Measurements from ENCODE around the gene CNKSR3. TPM values are rescaled to one million over a fixed set of nuclear protein-coding genes. Genes with fewer than 3 reads are reported as not detected.

Gene CNKSR3
- total RNA-seq, 1 donor from 2014 or later: 8.8 TPM

DNA sequence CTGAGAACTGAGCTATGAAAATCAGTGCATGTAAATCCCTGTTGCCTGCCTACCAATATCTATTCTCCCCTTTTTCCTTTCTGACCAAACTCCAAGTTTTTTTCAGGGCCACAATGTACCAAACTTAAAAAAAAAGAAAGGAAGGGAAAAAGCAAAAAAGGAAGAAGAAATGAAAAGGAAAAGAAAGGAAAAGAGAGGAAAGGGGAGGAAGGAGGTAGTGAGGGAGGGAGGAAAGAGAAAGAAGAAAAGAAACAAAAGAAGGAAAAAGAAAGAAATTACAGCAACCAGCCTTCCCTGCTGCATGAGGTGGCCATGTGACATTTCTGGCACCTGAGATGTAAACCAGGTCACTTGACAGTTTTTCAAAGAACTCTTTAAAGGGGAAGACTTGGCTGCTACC, 4.4 kb downstream of the CNKSR3 start:
- Mint-ChIP-seq H3K36me3 (peaks cover 19% of the 10 kb centered on the region), H3K4me3 (no peak overlapping the region), H3K4me1 (peaks cover 14% of the 10 kb centered on the region), H3K27me3 (ENCODE audit: insufficient read depth, low read depth) (peaks cover 6% of the 10 kb centered on the region), H3K9me3 (no peaks in the 10 kb centered on the region), H3K27ac (no peak overlapping the region)
- Histone ChIP-seq H3K4me3 (no peak overlapping the region), H3K79me2 (ENCODE audit: low read depth) (peaks cover 58% of the 10 kb centered on the region), H3K27ac (no peak overlapping the region), H3K9me3 (ENCODE audit: low read depth) (no peaks in the 10 kb centered on the region), H3K36me3 (no peaks in the 10 kb centered on the region), H3F3A (ENCODE audit: low read depth) (peaks cover 14% of the 10 kb centered on the region), H4K20me1 (ENCODE audit: low read depth) (peaks cover 19% of the 10 kb centered on the region), H2AFZ (replicated peaks) (no peak overlapping the region), H3K27me3 (peaks cover 8% of the 10 kb centered on the region), H3K4me2 (no peak overlapping the region), H3K9ac (no peak overlapping the region), H3K4me1 (peaks cover 15% of the 10 kb centered on the region)
- TF ChIP-seq, protein P1, sequence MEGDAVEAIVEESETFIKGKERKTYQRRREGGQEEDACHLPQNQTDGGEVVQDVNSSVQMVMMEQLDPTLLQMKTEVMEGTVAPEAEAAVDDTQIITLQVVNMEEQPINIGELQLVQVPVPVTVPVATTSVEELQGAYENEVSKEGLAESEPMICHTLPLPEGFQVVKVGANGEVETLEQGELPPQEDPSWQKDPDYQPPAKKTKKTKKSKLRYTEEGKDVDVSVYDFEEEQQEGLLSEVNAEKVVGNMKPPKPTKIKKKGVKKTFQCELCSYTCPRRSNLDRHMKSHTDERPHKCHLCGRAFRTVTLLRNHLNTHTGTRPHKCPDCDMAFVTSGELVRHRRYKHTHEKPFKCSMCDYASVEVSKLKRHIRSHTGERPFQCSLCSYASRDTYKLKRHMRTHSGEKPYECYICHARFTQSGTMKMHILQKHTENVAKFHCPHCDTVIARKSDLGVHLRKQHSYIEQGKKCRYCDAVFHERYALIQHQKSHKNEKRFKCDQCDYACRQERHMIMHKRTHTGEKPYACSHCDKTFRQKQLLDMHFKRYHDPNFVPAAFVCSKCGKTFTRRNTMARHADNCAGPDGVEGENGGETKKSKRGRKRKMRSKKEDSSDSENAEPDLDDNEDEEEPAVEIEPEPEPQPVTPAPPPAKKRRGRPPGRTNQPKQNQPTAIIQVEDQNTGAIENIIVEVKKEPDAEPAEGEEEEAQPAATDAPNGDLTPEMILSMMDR (IDR thresholded peaks at IDR 0.05): no peak
- TF ChIP-seq EZH2phosphoT487 (IDR thresholded peaks at IDR 0.05): no peak
- TF ChIP-seq EZH2 (IDR thresholded peaks at IDR 0.05): no peak
- no peak for DNase-seq (ENCODE audit: low spot score)

DNA sequence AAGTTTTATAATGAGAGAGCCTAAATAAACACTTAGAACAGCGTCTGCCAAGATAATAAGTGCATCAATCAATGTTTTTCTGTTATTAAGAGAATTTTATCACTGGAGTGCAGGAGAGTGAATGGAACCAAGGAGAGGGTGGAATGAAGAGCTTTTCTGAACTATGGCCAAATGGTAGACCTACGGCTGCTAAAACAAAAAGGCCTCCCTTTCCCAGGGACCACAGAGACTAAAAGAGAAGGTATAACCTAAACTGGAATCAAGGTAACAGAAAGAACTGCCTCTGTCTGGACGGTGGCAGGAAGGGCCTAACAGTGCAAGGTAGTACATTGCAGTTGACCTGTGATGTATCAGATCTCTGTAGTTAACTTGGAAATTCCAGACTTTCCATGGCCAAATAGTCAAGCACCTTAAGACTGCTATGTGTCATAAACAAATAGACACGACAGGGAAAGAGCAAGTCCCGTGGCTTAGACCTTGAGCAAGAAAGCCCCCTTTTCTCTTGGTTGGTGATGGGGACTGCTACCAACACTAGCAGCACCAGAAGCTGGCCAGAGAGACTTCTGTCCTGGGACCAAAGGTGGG, 5.5 kb downstream of the CNKSR3 start:
- Mint-ChIP-seq H3K27ac (no peak overlapping the region), H3K4me3 (no peak overlapping the region), H3K36me3 (peaks cover 19% of the 10 kb centered on the region), H3K4me1 (peaks cover 10% of the 10 kb centered on the region), H3K9me3 (no peaks in the 10 kb centered on the region), H3K27me3 (ENCODE audit: insufficient read depth, low read depth) (peaks cover 2% of the 10 kb centered on the region)
- peaks cover 13% of the 10 kb centered on the region for H3K4me1 ChIP-seq
- no peaks in the 10 kb centered on the region for H3K36me3 ChIP-seq
- TF ChIP-seq EZH2phosphoT487 (IDR thresholded peaks at IDR 0.05): no peak
- no peak for TF ChIP-seq EZH2 (IDR thresholded peaks at IDR 0.05)
- TF ChIP-seq, protein P1 (IDR thresholded peaks at IDR 0.05): no peak
- peaks cover 8% of the 10 kb centered on the region for H3K27me3 ChIP-seq
- no peak overlapping the region for H3K4me3 ChIP-seq
- H2AFZ ChIP-seq (replicated peaks): no peak overlapping the region
- peaks cover 19% of the 10 kb centered on the region for H4K20me1 ChIP-seq (ENCODE audit: low read depth)
- H3F3A ChIP-seq (ENCODE audit: low read depth): peaks cover 4% of the 10 kb centered on the region
- no peak overlapping the region for H3K27ac ChIP-seq
- H3K79me2 ChIP-seq (ENCODE audit: low read depth): peaks cover 68% of the 10 kb centered on the region
- H3K4me2 ChIP-seq: no peak overlapping the region
- no peak for DNase-seq (ENCODE audit: low spot score)
- H3K9ac ChIP-seq: no peak overlapping the region
- no peaks in the 10 kb centered on the region for H3K9me3 ChIP-seq (ENCODE audit: low read depth)

DNA sequence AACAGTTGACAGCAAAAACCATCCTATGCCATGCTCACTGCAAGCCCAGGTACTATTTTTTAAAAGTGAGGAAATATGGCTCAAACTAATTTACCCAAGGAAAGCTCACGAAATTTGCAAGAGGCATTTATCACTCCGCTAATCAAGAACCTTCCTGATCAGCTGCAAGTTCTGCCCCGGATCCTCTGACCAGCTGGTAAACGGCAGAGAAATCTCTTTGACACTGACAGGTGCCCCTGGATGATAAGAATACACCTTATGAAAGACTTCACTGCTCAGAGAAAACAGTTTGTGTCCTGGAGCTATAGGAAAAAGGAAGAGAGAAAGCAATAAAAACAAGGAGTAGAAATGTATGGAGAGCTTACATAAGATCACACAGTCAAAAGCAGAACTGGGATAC, 6.4 kb downstream of the CNKSR3 start:
- Histone ChIP-seq H3K4me2 (no peak overlapping the region), H3K9me3 (ENCODE audit: low read depth) (no peaks in the 10 kb centered on the region), H3K4me1 (peaks cover 13% of the 10 kb centered on the region), H3K27ac (no peak overlapping the region), H3K79me2 (ENCODE audit: low read depth) (peaks cover 70% of the 10 kb centered on the region), H4K20me1 (ENCODE audit: low read depth) (peaks cover 16% of the 10 kb centered on the region), H3K9ac (no peak overlapping the region), H2AFZ (replicated peaks) (no peak overlapping the region), H3K4me3 (no peak overlapping the region), H3K27me3 (peaks cover 8% of the 10 kb centered on the region), H3K36me3 (no peaks in the 10 kb centered on the region), H3F3A (ENCODE audit: low read depth) (no peaks in the 10 kb centered on the region)
- H3K4me3 Mint-ChIP-seq: no peak overlapping the region
- H3K27ac Mint-ChIP-seq: no peak overlapping the region
- no peak for DNase-seq (ENCODE audit: low spot score)
- H3K9me3 Mint-ChIP-seq: no peaks in the 10 kb centered on the region
- H3K27me3 Mint-ChIP-seq (ENCODE audit: insufficient read depth, low read depth): peaks cover 2% of the 10 kb centered on the region
- TF ChIP-seq EZH2 (IDR thresholded peaks at IDR 0.05) (no peak), EZH2phosphoT487 (IDR thresholded peaks at IDR 0.05) (no peak)
- TF ChIP-seq, protein P1 (IDR thresholded peaks at IDR 0.05): no peak
- peaks cover 19% of the 10 kb centered on the region for H3K36me3 Mint-ChIP-seq
- H3K4me1 Mint-ChIP-seq: peaks cover 9% of the 10 kb centered on the region
